Heart left ventricle (tissue), 16 donors: Measurements from ENCODE around the gene MACIR. TPM values are rescaled to one million over a fixed set of nuclear protein-coding genes. Genes with fewer than 3 reads are reported as not detected.

ENCODE experiments used
- ATAC-seq, 4 donors: fragments of 200-7000 bp; cut with Tn5 transposase; one replicate each; pipeline ENCODE4 v1.9.1; 2020 to 2022; ENCODE audit warnings: moderate library complexity in 4 of 4, mild to moderate bottlenecking in 3 of 4, moderate number of reproducible peaks in 1 of 4
- DNase-seq, 5 donors: peaks; one replicate each; pipeline ENCODE4 v3.0.0-alpha.2; 2020
- H3K27ac ChIP-seq, 12 donors: fragments of 200-600 bp; sonication (generic) in 4 of 12; one replicate each; pipeline versions ENCODE4 v1.5.0 to v1.8.0; 2016 to 2022; ENCODE audit warnings: mild to moderate bottlenecking in 2 of 12
- H3K27me3 ChIP-seq, 9 donors: fragments of 200-600 bp; sonication (generic) in 2 of 9; one replicate each; pipeline versions ENCODE4 v1.5.1 to v1.8.0; 2016 to 2022; ENCODE audit warnings: mild to moderate bottlenecking in 3 of 9
- H3K36me3 ChIP-seq, 9 donors: fragments of 200-600 bp; sonication (generic) in 2 of 9; one replicate each; pipeline versions ENCODE4 v1.5.0 to v1.8.0; 2018 to 2022; ENCODE audit warnings: mild to moderate bottlenecking in 2 of 9
- H3K4me1 ChIP-seq, 12 donors: fragments of 200-600 bp; sonication (generic) in 4 of 12; one replicate each; pipeline versions ENCODE4 v1.5.0 to v1.8.0; 2016 to 2022; ENCODE audit warnings: mild to moderate bottlenecking in 3 of 12
- H3K4me3 ChIP-seq, 12 donors: fragments of 200-600 bp; sonication (generic) in 4 of 12; one replicate each; pipeline versions ENCODE4 v1.5.0 to v1.8.0; 2017 to 2022; ENCODE audit warnings: mild to moderate bottlenecking in 9 of 12, moderate library complexity in 4 of 12
- H3K9me3 ChIP-seq, 12 donors: fragments of 200-600 bp; sonication (generic) in 4 of 12; one replicate each; pipeline versions ENCODE4 v1.5.0 to v1.8.0; 2016 to 2022; ENCODE audit warnings: mild to moderate bottlenecking in 1 of 12
- POLR2A ChIP-seq, 2 donors: fragments of 450-650 bp; IDR thresholded peaks; one replicate each; pipeline ENCODE4 v1.6.1; 2017; ENCODE audit warnings: antibody characterized with exemption in 2 of 2, mild to moderate bottlenecking in 2 of 2, moderate library complexity in 2 of 2
- WGBS, 4 donors: extraction: QIAGEN DNeasy Blood & Tissue Kit in 2 of 4; methylation state at CpG; one replicate each; pipeline versions ENCODE4 v1.1.5 to v1.1.7; 2013 to 2018; 5-methylcytosine and 5-hydroxymethylcytosine counted together
- intact Hi-C, 10 donors: fragments of 100-400 bp; cut with DNase I; formaldehyde crosslinking; loops; one replicate each; pipeline versions ENCODE4 v1.11.1 to v1.14.2; 2022
- polyA plus RNA-seq, 2 donors: library from polyadenylated mRNA; stranded (reverse); fragments of 200-250 nt; gene quantifications; one replicate each; pipeline ENCODE4 v1.2.3, GENCODE V29; 2013
- total RNA-seq, 9 donors: library from RNA; depleted of rRNA in 2 of 9; stranded (reverse); fragments of >200 nt in 2 of 9; fragmentation: NEBNext Ultra II Directional in 3 of 9; extraction: Animal tissue kit (Norgen Biotek cat#: 25700) in 3 of 9; gene quantifications; one replicate each; pipeline versions ENCODE4 v1.1.0 to v1.2.4, GENCODE V29; 2016 to 2023
- TF ChIP-seq, protein P1 (sequence below), 12 donors: fragments of 200-600 bp; sonication (generic) in 4 of 12; IDR thresholded peaks; one replicate each; pipeline versions ENCODE4 v1.5.0 to v1.8.0; 2018 to 2022; ENCODE audit warnings: antibody characterized with exemption in 12 of 12, mild to moderate bottlenecking in 5 of 12
- donor health status: ischemic (EF 13 %, LVEDD 7.1; RV severe dilation, severe dysfunction).
- donor health status: healthy with polysubstance abuse.
- donor health status: DM: no; HTN: yes; CAD: no.
- donor health status: DM: no; HTN: no; CAD: no.
- donor health status: ischemic (EF 25% LVEDD 6.9; RV normal size, moderate dysfunction).
- donor health status: ischemic (EF 25% LVEDD 5.7; RV mildly dilated, moderate dysfunction).
- donor health status: healthy.
- donor health status: DM: yes; HTN: yes; CAD: no.
- donor health status: ischemic (EF 35%, LVEDD 5.7; RV mildly dilated, moderate dysfunction).
- donor health status: nonischemic (EF 11% LVEDD 7.7; RV severe dilation, severe dysfunction).
- donor health status: DM: yes; HTN: yes; CAD: no.
- donor health status: PGD.
- donor health status: ischemic (EF 29% LVEDD 5.4; RV normal size, mild dysfunction).
- donor health status: nonischemic (EF 23%, LVEDD 6.1; RV moderate dilation, normal function).

The MACIR gene
- total and polyA plus RNA-seq, 11 donors = 2.7 to 6.0 (median 4.5) TPM

DNA sequence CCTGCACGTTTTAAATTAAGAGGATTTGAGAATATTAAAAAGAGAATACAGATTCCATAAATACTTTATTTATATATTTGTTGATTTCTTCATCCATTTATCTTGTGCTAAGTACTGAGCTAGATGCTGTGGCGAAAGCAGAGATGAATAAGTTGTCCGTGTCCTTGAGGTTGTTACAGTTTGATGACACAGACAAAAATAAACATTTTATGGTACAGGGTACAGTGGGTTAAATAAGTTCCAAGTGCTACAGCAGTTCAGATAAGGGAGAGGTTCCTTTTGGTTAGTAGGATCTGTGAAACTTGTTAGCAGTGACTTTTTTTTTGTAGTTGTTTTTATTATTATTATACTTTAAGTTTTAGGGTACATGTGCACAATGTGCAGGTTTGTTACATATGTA, 50.2 kb downstream of the MACIR start:
- DNase-seq = no peak
- Histone ChIP-seq H3K9me3 (peaks cover 0 to 4% (median 0%) of the 10 kb centered on the region in 12 donors), H3K4me3 (no peak overlapping the region), H3K36me3 (no peaks in the 10 kb centered on the region), H3K4me1 (no peaks in the 10 kb centered on the region), H3K27me3 (no peaks in the 10 kb centered on the region), H3K27ac (no peak overlapping the region)
- 77 to 82% (median 80%) methylated on average over 3 of the region's 3 CpGs for WGBS, 4 donors
- ATAC-seq = no peak
- no peak for TF ChIP-seq POLR2A (IDR thresholded peaks at IDR 0.05)
- TF ChIP-seq, protein P1, sequence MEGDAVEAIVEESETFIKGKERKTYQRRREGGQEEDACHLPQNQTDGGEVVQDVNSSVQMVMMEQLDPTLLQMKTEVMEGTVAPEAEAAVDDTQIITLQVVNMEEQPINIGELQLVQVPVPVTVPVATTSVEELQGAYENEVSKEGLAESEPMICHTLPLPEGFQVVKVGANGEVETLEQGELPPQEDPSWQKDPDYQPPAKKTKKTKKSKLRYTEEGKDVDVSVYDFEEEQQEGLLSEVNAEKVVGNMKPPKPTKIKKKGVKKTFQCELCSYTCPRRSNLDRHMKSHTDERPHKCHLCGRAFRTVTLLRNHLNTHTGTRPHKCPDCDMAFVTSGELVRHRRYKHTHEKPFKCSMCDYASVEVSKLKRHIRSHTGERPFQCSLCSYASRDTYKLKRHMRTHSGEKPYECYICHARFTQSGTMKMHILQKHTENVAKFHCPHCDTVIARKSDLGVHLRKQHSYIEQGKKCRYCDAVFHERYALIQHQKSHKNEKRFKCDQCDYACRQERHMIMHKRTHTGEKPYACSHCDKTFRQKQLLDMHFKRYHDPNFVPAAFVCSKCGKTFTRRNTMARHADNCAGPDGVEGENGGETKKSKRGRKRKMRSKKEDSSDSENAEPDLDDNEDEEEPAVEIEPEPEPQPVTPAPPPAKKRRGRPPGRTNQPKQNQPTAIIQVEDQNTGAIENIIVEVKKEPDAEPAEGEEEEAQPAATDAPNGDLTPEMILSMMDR (IDR thresholded peaks at IDR 0.05) = no peak
- intact Hi-C loops = no loop called here

DNA sequence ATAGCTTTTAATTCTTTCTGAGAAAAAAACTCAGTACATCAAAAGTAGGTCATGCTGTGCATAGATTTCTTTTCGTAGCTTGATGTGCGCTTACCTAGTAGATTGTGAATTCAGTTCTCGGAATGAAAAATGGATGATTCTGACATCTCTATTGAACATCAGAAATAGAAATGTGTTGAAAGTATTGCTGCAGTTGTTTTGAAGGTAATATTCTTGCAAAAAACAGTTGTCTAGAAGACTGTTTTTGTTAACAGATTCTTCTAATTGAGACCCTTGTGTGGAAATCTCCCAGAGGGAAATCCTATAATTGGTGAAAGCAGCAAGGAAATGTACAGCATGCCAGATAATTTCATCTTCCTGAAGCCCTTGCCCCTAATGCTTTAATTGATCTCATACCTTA, 54.5 kb downstream of the MACIR start:
- Histone ChIP-seq H3K4me3 (no peak overlapping the region), H3K4me1 (no peaks in the 10 kb centered on the region), H3K9me3 (no peaks in the 10 kb centered on the region), H3K27ac (no peak overlapping the region), H3K36me3 (no peaks in the 10 kb centered on the region), H3K27me3 (no peaks in the 10 kb centered on the region)
- TF ChIP-seq, protein P1 (IDR thresholded peaks at IDR 0.05) = no peak
- no peak for TF ChIP-seq POLR2A (IDR thresholded peaks at IDR 0.05)
- WGBS, 4 donors = 93 to 97% (median 94%) methylated on average over 3 of the region's 3 CpGs
- intact Hi-C loops = no loop called here
- no peak for DNase-seq
- ATAC-seq = no peak

DNA sequence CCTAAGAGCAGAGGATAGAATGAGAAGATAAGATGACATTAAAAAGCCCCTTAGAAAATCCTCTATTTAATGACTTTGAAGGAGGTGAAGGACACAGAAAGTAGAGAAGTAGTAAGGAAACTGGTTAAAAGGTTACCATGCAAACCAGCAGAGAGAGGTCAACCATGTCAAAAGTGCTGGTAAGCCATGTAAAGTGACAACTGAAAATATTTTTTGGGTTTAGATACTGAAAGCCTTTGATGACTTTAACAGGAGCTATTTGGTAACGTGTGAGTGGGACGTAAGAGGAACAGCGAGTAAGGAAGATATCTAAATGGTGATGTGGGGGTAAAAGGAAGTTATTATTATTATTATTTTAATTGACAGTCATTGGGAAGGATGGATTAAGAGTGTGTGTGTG, 56.9 kb downstream of the MACIR start:
- DNase-seq (no peak), ATAC-seq (no peak)
- no peak overlapping the region for H3K4me3 ChIP-seq
- intact Hi-C loops = no loop called here
- no peaks in the 10 kb centered on the region for H3K9me3 ChIP-seq
- WGBS, 4 donors = 63 to 73% (median 68%) methylated on average over 3 of the region's 3 CpGs
- no peaks in the 10 kb centered on the region for H3K36me3 ChIP-seq
- H3K27ac ChIP-seq = no peak overlapping the region
- no peak for TF ChIP-seq POLR2A (IDR thresholded peaks at IDR 0.05)
- no peaks in the 10 kb centered on the region for H3K4me1 ChIP-seq
- no peaks in the 10 kb centered on the region for H3K27me3 ChIP-seq

DNA sequence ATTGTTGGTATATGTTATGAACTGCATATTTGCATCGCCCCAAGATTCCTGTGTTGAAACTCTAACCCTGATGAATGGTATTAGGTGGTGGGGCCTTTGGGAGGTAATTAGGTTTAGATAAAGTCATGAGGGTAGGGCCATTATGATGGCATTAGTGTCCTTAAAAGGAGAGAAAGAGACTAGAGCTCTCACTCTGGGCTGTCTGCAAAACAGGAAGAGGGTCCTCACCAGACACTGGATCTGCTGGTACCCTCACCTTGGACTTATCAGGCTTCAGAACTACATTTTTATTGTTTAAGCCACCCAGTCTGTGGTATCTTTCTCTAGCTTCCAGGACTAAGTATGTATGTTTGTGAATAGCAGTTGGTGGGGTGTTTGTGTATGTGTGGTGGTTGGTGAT, 68.9 kb downstream of the MACIR start:
- no peak overlapping the region for H3K4me3 ChIP-seq
- WGBS, 4 donors = 85 to 100% (median 94%) methylated on average over 1 of the region's 1 CpG
- ATAC-seq = no peak
- no peaks in the 10 kb centered on the region for H3K36me3 ChIP-seq
- TF ChIP-seq POLR2A (IDR thresholded peaks at IDR 0.05) = no peak
- TF ChIP-seq, protein P1 (IDR thresholded peaks at IDR 0.05) = no peak
- no peaks in the 10 kb centered on the region for H3K27me3 ChIP-seq
- DNase-seq = no peak
- H3K4me1 ChIP-seq = no peaks in the 10 kb centered on the region
- intact Hi-C loops = no loop called here
- H3K27ac ChIP-seq = no peak overlapping the region
- no peaks in the 10 kb centered on the region for H3K9me3 ChIP-seq

DNA sequence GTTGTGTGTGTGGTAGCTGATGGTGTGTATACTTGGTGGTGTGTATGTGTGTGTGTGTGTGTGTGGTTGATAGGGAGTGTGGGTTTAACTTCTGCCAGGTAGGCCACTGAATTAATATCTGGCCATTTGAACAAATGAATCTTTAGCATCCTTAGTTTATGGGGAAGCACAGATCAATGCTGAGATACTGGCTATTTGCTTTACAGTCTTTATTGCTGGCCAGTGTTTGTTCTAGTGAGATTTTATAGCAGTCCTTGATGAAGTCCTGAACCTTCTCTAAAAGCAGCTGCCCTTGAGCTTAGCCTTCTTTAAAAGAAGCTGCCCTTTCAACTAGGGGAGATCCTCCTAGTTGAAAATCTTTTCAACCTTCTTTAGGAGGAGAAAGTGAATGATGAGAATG, 69.3 kb downstream of the MACIR start:
- Histone ChIP-seq H3K9me3 (no peaks in the 10 kb centered on the region), H3K4me1 (no peaks in the 10 kb centered on the region), H3K4me3 (no peak overlapping the region), H3K27ac (no peak overlapping the region), H3K27me3 (no peaks in the 10 kb centered on the region), H3K36me3 (no peaks in the 10 kb centered on the region)
- no peak for ATAC-seq
- intact Hi-C loops = no loop called here
- TF ChIP-seq, protein P1 (IDR thresholded peaks at IDR 0.05) = no peak
- no peak for TF ChIP-seq POLR2A (IDR thresholded peaks at IDR 0.05)
- DNase-seq = no peak
